ENCODE measurements around the gene PSD2.

The PSD2 gene

GRCh38 chr5:139877129-139877597 is 81.6 kb downstream of the PSD2 start:
- TF ChIP-seq YY1 (IDR thresholded peaks at IDR 0.05; ENCODE audit: insufficient read depth, insufficient read length) (no peak), SUZ12 (IDR thresholded peaks at IDR 0.05; ENCODE audit: extremely low read depth, insufficient read depth, insufficient read length) (no peak), ZNF274 (IDR thresholded peaks at IDR 0.05; ENCODE audit: low read depth, low read length) (no peak)
- 0 out of 2 replicates have a peak, but pooled peaks cover 7% of the 10 kb centered on the region for H3K9me3 ChIP-seq (ENCODE audit: insufficient read depth, low read length)
- peaks cover 15% of the 10 kb centered on the region for H3K4me1 ChIP-seq (ENCODE audit: insufficient read depth, insufficient read length)
- H3K9ac ChIP-seq (ENCODE audit: insufficient read length, low read depth): no peak overlapping the region
- H3K4me3 ChIP-seq (ENCODE audit: insufficient read length, low read depth): no peak overlapping the region
- DNase-seq (ENCODE audit: low read depth, low spot score): no peak
- H3K27me3 ChIP-seq (ENCODE audit: insufficient read depth, insufficient read length): peaks cover 8% of the 10 kb centered on the region
- H3K36me3 ChIP-seq (ENCODE audit: insufficient read depth, insufficient read length, low read length): no peaks in the 10 kb centered on the region

GRCh38 chr5:139878093-139878492 is 82.5 kb downstream of the PSD2 start:
- TF ChIP-seq SUZ12 (IDR thresholded peaks at IDR 0.05; ENCODE audit: extremely low read depth, insufficient read depth, insufficient read length) (no peak), ZNF274 (IDR thresholded peaks at IDR 0.05; ENCODE audit: low read depth, low read length) (no peak), YY1 (IDR thresholded peaks at IDR 0.05; ENCODE audit: insufficient read depth, insufficient read length) (no peak)
- DNase-seq (ENCODE audit: low read depth, low spot score): no peak
- Histone ChIP-seq H3K4me3 (ENCODE audit: insufficient read length, low read depth) (no peak overlapping the region), H3K9ac (ENCODE audit: insufficient read length, low read depth) (no peak overlapping the region), H3K36me3 (ENCODE audit: insufficient read depth, insufficient read length, low read length) (no peaks in the 10 kb centered on the region), H3K4me1 (ENCODE audit: insufficient read depth, insufficient read length) (peaks cover 8% of the 10 kb centered on the region), H3K9me3 (ENCODE audit: insufficient read depth, low read length) (0 out of 2 replicates have a peak, but pooled peaks cover 7% of the 10 kb centered on the region), H3K27me3 (ENCODE audit: insufficient read depth, insufficient read length) (peaks cover 8% of the 10 kb centered on the region)

GRCh38 chr5:139880416-139881142 is 85.0 kb downstream of the PSD2 start:
- Histone ChIP-seq H3K4me1 (ENCODE audit: insufficient read depth, insufficient read length) (peaks cover 4% of the 10 kb centered on the region), H3K36me3 (ENCODE audit: insufficient read depth, insufficient read length, low read length) (no peaks in the 10 kb centered on the region), H3K9me3 (ENCODE audit: insufficient read depth, low read length) (0 out of 2 replicates have a peak, but pooled peaks cover 6% of the 10 kb centered on the region), H3K27me3 (ENCODE audit: insufficient read depth, insufficient read length) (no peaks in the 10 kb centered on the region), H3K4me3 (ENCODE audit: insufficient read length, low read depth) (no peak overlapping the region), H3K9ac (ENCODE audit: insufficient read length, low read depth) (no peak overlapping the region)
- no peak for DNase-seq (ENCODE audit: low read depth, low spot score)
- TF ChIP-seq YY1 (IDR thresholded peaks at IDR 0.05; ENCODE audit: insufficient read depth, insufficient read length) (no peak), ZNF274 (IDR thresholded peaks at IDR 0.05; ENCODE audit: low read depth, low read length) (no peak), SUZ12 (IDR thresholded peaks at IDR 0.05; ENCODE audit: extremely low read depth, insufficient read depth, insufficient read length) (no peak)

- Histone ChIP-seq H3K36me3 (ENCODE audit: insufficient read depth, insufficient read length, low read length) (no peaks in the 10 kb centered on the region), H3K4me3 (ENCODE audit: insufficient read length, low read depth) (no peak overlapping the region), H3K9ac (ENCODE audit: insufficient read length, low read depth) (no peak overlapping the region), H3K9me3 (ENCODE audit: insufficient read depth, low read length) (no peaks in the 10 kb centered on the region), H3K4me1 (ENCODE audit: insufficient read depth, insufficient read length) (peaks cover 4% of the 10 kb centered on the region), H3K27me3 (ENCODE audit: insufficient read depth, insufficient read length) (no peaks in the 10 kb centered on the region)
- no peak for DNase-seq (ENCODE audit: low read depth, low spot score)
- TF ChIP-seq ZNF274 (IDR thresholded peaks at IDR 0.05; ENCODE audit: low read depth, low read length) (no peak), SUZ12 (IDR thresholded peaks at IDR 0.05; ENCODE audit: extremely low read depth, insufficient read depth, insufficient read length) (no peak), YY1 (IDR thresholded peaks at IDR 0.05; ENCODE audit: insufficient read depth, insufficient read length) (no peak)
Measured at GRCh38 chr5:139881143-139881733, 85.6 kb downstream of the PSD2 start.

- Histone ChIP-seq H3K27me3 (ENCODE audit: insufficient read depth, insufficient read length) (no peaks in the 10 kb centered on the region), H3K4me1 (ENCODE audit: insufficient read depth, insufficient read length) (peaks cover 4% of the 10 kb centered on the region), H3K4me3 (ENCODE audit: insufficient read length, low read depth) (no peak overlapping the region), H3K36me3 (ENCODE audit: insufficient read depth, insufficient read length, low read length) (no peaks in the 10 kb centered on the region), H3K9me3 (ENCODE audit: insufficient read depth, low read length) (no peaks in the 10 kb centered on the region), H3K9ac (ENCODE audit: insufficient read length, low read depth) (no peak overlapping the region)
- no peak for DNase-seq (ENCODE audit: low read depth, low spot score)
- TF ChIP-seq ZNF274 (IDR thresholded peaks at IDR 0.05; ENCODE audit: low read depth, low read length): no peak
- TF ChIP-seq SUZ12 (IDR thresholded peaks at IDR 0.05; ENCODE audit: extremely low read depth, insufficient read depth, insufficient read length): no peak
- TF ChIP-seq YY1 (IDR thresholded peaks at IDR 0.05; ENCODE audit: insufficient read depth, insufficient read length): no peak
Measured at GRCh38 chr5:139882316-139882715, 86.7 kb downstream of the PSD2 start.

GRCh38 chr5:139882961-139883539 is 87.4 kb downstream of the PSD2 start:
- Histone ChIP-seq H3K27me3 (ENCODE audit: insufficient read depth, insufficient read length) (no peaks in the 10 kb centered on the region), H3K4me3 (ENCODE audit: insufficient read length, low read depth) (no peak overlapping the region), H3K36me3 (ENCODE audit: insufficient read depth, insufficient read length, low read length) (no peaks in the 10 kb centered on the region), H3K9ac (ENCODE audit: insufficient read length, low read depth) (no peak overlapping the region), H3K4me1 (ENCODE audit: insufficient read depth, insufficient read length) (peaks cover 4% of the 10 kb centered on the region), H3K9me3 (ENCODE audit: insufficient read depth, low read length) (no peaks in the 10 kb centered on the region)
- no peak for TF ChIP-seq YY1 (IDR thresholded peaks at IDR 0.05; ENCODE audit: insufficient read depth, insufficient read length)
- no peak for TF ChIP-seq SUZ12 (IDR thresholded peaks at IDR 0.05; ENCODE audit: extremely low read depth, insufficient read depth, insufficient read length)
- no peak for TF ChIP-seq ZNF274 (IDR thresholded peaks at IDR 0.05; ENCODE audit: low read depth, low read length)
- no peak for DNase-seq (ENCODE audit: low read depth, low spot score)

GRCh38 chr5:139884144-139884543 is 88.5 kb downstream of the PSD2 start:
- H3K9ac ChIP-seq (ENCODE audit: insufficient read length, low read depth): no peak overlapping the region
- no peak for DNase-seq (ENCODE audit: low read depth, low spot score)
- no peaks in the 10 kb centered on the region for H3K36me3 ChIP-seq (ENCODE audit: insufficient read depth, insufficient read length, low read length)
- no peaks in the 10 kb centered on the region for H3K9me3 ChIP-seq (ENCODE audit: insufficient read depth, low read length)
- TF ChIP-seq ZNF274 (IDR thresholded peaks at IDR 0.05; ENCODE audit: low read depth, low read length) (no peak), YY1 (IDR thresholded peaks at IDR 0.05; ENCODE audit: insufficient read depth, insufficient read length) (no peak), SUZ12 (IDR thresholded peaks at IDR 0.05; ENCODE audit: extremely low read depth, insufficient read depth, insufficient read length) (no peak)
- no peak overlapping the region for H3K4me3 ChIP-seq (ENCODE audit: insufficient read length, low read depth)
- H3K4me1 ChIP-seq (ENCODE audit: insufficient read depth, insufficient read length): peaks cover 4% of the 10 kb centered on the region
- no peaks in the 10 kb centered on the region for H3K27me3 ChIP-seq (ENCODE audit: insufficient read depth, insufficient read length)

All from NT2/D1 (cell line).